Measurements from ENCODE around the gene EIF1. TPM values are rescaled to one million over a fixed set of nuclear protein-coding genes. Genes with fewer than 3 reads are reported as not detected.
"Not testable (repeated sequence)": the region's sequence is repeated elsewhere in the genome, so short reads cannot be mapped to it uniquely, and the experiment has no call there.

Gene EIF1
- polyA plus RNA-seq, 1 donor from 2014 or later = 257 TPM

DNA sequence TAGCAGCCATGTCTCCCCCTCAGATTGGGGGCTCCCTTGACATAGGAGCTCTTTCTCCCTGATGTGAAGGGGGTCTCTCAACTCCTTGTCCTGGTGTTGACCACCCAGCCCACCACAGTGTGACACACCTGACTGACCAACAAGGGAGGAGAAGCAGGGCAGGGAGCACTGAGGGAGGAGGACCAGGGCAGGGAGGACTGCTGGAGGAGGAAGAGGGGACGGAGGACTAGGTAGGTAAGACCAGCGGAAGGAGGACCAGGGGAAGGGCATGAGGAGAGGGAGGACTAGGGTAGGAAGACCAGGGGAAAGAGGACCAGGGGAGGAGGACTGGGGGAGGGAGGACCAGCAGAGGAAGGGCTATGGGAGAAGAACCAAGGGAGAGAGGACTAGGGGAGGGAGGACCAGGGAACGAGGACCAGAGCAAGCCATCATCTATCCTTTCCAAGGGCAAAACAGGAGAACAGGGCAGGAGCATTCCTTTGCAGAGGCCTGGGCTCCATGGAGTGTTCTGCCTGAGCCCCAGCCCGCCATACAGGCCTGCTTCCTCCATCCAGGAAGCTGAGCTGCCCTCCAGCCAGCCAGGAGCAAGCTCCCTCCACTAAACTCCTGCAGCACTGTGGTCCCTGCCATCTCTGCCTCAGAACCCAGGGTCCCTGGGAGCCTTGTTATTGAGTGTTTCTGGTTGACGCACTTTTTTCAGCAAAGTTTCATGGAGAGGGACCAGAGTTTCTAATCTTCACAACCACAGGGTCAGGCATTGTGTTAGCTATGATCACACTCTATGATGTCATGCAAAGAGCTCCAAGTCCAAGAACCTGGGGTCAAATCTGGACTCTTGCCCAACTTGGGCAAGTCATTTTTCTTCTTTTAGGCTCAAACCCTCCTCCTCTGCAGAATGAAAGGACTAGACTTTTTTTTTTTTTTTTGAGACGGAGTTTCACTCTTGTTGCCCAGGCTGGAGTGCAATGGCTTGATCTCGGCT is 48.9 kb upstream of the EIF1 start:
- H3K9me2 ChIP-seq (ENCODE audit: insufficient read depth, low read length) = no peaks in the 10 kb centered on the region
- H3K79me2 ChIP-seq (replicated peaks; ENCODE audit: insufficient read depth, low read length) = no peaks in the 10 kb centered on the region
- H4K20me1 ChIP-seq (ENCODE audit: insufficient read depth) = no peaks in the 10 kb centered on the region

DNA sequence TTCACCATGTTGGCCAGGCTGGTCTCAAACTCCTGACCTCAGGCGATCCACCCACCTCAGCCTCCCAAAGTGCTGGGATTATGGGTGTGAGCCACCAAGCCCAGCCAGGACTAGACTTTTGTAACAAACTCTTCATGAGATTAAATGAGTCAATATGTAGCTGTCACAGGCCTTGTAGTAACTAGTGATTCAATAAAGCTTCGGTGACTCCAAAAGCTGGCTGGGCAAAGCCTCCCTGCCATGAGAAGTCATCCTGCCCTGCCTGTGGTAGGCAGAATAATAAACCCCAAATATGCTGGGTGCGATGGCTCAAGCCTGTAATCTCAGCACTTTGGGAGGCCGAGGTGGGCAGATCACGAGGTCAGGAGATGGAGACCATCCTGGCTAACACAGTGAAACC is 48.1 kb upstream of the EIF1 start:
- not testable (repeated sequence) for H3K4me2 ChIP-seq (ENCODE audit: low read length); H3F3A ChIP-seq (ENCODE audit: insufficient read depth, low read length, poor library complexity, severe bottlenecking); H4K20me1 ChIP-seq (ENCODE audit: insufficient read depth)

More for the DNA sequence above, 48.9 kb upstream of the EIF1 start:
- H3K36me3 ChIP-seq (ENCODE audit: insufficient read depth, low read length) = no peaks in the 10 kb centered on the region
- no peak overlapping the region for H3K9ac ChIP-seq (ENCODE audit: low read length)
- no peaks in the 10 kb centered on the region for H3F3A ChIP-seq (ENCODE audit: insufficient read depth, low read length, poor library complexity, severe bottlenecking)
- H2AFZ ChIP-seq (ENCODE audit: low read depth, low read length) = no peak overlapping the region
- TF ChIP-seq TAF1 (IDR thresholded peaks at IDR 0.05; ENCODE audit: low read depth) (no peak), MXI1 (conservative IDR thresholded peaks at IDR 0.05; ENCODE audit: poor library complexity, severe bottlenecking) (no peak), SMC3 (conservative IDR thresholded peaks at IDR 0.05; ENCODE audit: poor library complexity) (no peak), POLR2AphosphoS5 (IDR thresholded peaks at IDR 0.05) (no peak), EP300 (conservative IDR thresholded peaks at IDR 0.05; ENCODE audit: poor library complexity, severe bottlenecking) (no peak)
- H3K4me2 ChIP-seq (ENCODE audit: low read length) = no peak overlapping the region
- H3K9me3 ChIP-seq (ENCODE audit: low read length) = no peaks in the 10 kb centered on the region
- H3K27ac ChIP-seq (ENCODE audit: low read length) = no peak overlapping the region
- H3K4me3 ChIP-seq (ENCODE audit: low read length) = no peak overlapping the region
- no peaks in the 10 kb centered on the region for H3K27me3 ChIP-seq (ENCODE audit: insufficient read depth, low read depth, low read length)

DNA sequence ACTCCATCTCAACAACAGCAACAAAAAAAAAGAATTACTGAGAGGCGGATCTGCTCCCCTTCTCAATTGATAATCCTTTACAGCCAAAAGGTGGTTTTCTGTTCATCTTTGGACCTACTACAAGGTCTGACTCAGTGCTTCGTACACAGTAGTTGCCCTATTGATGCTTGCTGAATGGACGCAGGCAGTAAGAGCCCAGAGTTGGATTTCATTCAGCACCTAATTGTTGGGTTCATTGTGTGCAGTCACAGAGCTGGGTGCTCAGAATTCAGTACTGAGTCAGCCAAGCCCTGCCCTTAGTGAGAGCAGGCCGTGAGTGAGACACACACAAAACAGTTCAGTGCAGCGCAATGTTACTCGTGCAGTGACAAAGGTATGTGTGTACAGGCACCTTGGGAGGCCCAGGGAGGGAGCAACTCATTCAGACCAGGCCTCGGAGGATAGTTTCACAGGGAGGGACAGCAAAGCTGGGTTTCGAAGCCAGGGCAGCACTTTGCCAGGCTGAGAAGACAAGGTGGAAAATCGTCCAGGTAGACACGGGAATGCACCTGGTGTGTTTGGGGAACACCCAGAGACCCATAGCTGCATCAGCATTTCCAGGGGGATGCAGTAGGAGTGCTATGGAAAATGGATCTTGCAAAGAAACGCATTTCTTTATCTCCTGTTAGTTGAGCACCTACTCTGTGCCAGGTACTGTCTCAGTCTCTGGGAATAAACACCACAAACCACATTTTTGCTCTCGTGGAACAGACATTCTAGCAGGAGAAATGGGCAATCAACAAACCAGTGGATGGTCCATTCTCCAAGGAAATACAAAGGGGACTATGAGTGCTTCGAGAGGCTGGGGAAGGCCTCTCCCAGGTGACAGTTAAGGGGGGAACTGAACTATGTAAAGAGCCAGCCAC is 46.2 kb upstream of the EIF1 start:
- TF ChIP-seq EZH2 (IDR thresholded peaks at IDR 0.05; ENCODE audit: borderline replicate concordance, insufficient read depth, low read length, poor library complexity, severe bottlenecking) (no peak), MXI1 (conservative IDR thresholded peaks at IDR 0.05; ENCODE audit: poor library complexity, severe bottlenecking) (no peak), RAD21 (conservative IDR thresholded peaks at IDR 0.05) (no peak), SMC3 (conservative IDR thresholded peaks at IDR 0.05; ENCODE audit: poor library complexity) (no peak)
- Histone ChIP-seq H3K9me2 (ENCODE audit: insufficient read depth, low read length) (no peaks in the 10 kb centered on the region), H3K79me2 (replicated peaks; ENCODE audit: insufficient read depth, low read length) (no peaks in the 10 kb centered on the region), H3K36me3 (ENCODE audit: insufficient read depth, low read length) (no peaks in the 10 kb centered on the region), H3K9ac (ENCODE audit: low read length) (no peak overlapping the region), H3F3A (ENCODE audit: insufficient read depth, low read length, poor library complexity, severe bottlenecking) (no peaks in the 10 kb centered on the region), H3K4me3 (ENCODE audit: low read length) (no peak overlapping the region), H3K27me3 (ENCODE audit: insufficient read depth, low read depth, low read length) (no peaks in the 10 kb centered on the region), H3K27ac (ENCODE audit: low read length) (no peak overlapping the region), H3K4me2 (ENCODE audit: low read length) (no peak overlapping the region), H2AFZ (ENCODE audit: low read depth, low read length) (no peak overlapping the region), H4K20me1 (ENCODE audit: insufficient read depth) (no peaks in the 10 kb centered on the region), H3K9me3 (ENCODE audit: low read length) (no peaks in the 10 kb centered on the region)

More for the DNA sequence above, 48.1 kb upstream of the EIF1 start:
- H3K79me2 ChIP-seq (replicated peaks; ENCODE audit: insufficient read depth, low read length); H3K36me3 ChIP-seq (ENCODE audit: insufficient read depth, low read length); H3K27ac ChIP-seq (ENCODE audit: low read length); H3K4me3 ChIP-seq (ENCODE audit: low read length); H2AFZ ChIP-seq (ENCODE audit: low read depth, low read length); H3K27me3 ChIP-seq (ENCODE audit: insufficient read depth, low read depth, low read length); H3K9me2 ChIP-seq (ENCODE audit: insufficient read depth, low read length); H3K9me3 ChIP-seq (ENCODE audit: low read length); H3K9ac ChIP-seq (ENCODE audit: low read length): not testable (repeated sequence)
